Measurements from ENCODE around the gene DUSP1.
A peak's percentile ranks its signal among the peaks of the same experiment; 100 is the strongest.

DUSP1 gene

DNA sequence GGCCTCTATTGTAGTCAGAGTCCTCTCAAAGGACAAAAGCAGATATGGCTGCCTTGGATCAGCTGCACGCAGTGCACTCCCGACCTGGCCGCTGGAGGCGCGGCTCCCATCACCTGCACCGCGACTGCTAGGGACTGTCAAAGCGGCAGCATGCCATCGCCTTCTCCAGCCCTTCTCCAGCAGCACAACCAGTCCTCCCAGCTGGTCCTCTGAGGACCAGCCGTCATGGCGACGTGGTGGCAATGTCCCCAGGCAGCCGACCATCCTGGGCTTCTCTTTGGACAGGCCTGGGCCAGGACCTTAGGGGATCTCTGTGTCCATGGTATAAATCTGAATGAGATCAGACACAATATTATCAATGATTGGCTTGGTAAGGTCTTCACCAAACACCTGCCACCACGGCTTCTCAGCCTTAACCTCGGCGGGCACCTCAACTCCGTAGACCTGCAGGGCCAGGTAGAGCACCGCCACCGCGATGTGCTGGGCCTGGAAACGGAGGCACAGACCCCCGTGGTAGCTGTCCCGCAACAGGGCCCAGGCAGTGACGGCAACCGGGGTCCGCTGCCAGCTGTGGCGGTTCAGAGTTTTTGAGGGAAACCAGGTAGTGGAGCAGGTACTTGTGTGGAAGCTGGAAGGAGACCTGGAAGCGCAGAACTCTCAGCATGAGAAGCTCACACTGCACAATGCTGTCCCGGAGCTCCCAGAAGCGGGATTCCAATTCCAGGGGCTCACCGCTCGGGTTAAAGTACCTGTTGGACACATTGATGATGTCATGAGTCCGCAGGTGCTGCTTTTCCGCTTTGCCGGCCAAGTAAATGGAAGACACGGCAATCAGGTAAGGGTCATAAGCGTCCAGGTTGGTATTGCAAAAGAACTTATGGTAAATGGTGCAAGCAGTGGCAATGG is 8.5 kb downstream of the DUSP1 start:
- no peak for DNase-seq (ENCODE audit: low read depth)

DNA sequence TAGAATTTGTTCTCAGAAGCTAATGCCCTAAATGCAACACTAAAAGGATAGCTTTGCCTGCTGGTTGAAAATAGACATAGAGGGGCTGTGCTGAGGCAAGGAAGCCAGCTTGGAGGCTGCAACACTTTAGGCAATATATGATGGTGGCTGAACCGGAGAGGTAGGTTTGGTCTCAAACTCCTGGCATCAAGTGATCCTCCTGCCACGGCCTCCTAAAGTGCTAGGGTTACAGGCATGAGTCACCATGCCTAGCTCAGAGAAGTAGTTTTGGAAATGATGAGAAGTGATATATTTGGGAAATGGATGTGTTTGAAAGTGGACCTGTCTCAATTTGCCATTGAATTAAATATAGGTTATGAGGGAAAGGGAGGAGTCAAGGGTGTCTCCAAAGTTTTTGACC is 10.0 kb downstream of the DUSP1 start:
- no peak for DNase-seq (ENCODE audit: low read depth)

DNA sequence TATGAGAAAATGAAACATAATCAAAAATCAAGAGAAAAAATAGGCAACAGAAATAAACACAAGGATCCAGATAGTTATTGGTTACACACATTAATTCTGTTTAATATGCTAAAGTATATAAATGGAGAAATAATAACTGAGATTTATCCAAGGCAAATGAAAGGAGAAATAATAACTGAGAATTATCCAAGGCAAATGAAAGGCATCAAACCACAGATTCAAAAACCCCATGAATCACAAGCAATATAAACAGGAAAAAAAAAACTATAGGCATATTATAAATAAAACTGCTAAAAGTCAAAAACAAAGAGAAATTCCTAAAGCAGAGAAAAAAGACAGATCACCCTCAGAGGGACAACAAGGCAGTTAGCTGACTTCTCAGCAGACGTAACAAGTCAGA is 10.9 kb downstream of the DUSP1 start:
- DNase-seq (ENCODE audit: low read depth): no peak

DNA sequence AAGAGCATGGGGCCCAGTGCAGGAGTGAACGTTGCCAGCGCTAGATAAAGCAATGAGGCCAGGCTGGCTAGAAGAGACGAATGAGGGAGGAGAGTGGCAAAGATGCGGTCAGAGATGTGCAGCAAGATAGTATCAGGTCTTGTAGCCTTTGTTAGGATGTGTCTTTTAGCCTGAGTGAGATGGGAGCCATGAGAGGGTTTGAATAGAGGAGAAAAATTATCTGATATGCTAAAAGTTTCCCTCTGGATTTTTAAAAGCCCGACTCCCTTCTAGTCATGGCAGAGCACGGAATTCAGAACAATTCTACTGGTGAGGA is 12.2 kb downstream of the DUSP1 start:
- DNase-seq (ENCODE audit: low read depth): no peak

DNA sequence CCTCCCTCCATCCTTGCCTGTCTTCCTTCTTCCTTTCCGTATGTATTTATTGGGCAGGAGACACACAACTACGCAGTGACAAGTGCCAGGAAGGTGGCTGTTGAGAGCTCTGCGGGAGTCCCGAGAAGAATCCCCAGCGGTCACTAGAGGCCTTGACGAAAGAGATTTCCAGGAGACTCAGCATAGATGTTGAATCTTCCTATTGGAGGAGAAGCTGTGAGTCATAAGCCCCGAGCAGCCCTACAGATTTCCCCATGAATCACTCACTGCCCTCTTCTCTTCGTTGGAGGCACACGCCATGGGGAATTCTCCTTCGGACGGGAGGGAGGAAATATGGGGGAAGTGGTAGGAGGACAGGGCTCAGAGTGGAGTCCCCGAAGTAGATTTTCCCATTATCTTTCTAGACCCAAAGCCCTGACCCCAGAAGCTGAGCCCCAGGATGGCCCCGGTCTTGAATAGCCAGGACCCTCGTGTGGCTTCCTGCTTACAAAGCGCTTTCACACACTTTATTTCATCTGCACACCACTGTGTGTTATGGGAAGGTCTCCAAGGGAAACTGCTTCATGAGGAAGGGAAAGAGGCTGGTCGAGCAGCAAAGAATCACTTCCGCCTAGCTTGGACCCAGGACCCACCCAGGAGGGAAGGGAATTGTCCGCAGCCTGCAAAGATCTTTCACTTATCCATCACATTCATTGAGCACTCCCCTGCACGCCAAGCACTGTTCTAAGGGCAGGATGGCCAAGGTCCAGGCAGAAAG is 12.7 kb downstream of the DUSP1 start:
- DNase-seq (ENCODE audit: low read depth): peak; percentile 99

DNA sequence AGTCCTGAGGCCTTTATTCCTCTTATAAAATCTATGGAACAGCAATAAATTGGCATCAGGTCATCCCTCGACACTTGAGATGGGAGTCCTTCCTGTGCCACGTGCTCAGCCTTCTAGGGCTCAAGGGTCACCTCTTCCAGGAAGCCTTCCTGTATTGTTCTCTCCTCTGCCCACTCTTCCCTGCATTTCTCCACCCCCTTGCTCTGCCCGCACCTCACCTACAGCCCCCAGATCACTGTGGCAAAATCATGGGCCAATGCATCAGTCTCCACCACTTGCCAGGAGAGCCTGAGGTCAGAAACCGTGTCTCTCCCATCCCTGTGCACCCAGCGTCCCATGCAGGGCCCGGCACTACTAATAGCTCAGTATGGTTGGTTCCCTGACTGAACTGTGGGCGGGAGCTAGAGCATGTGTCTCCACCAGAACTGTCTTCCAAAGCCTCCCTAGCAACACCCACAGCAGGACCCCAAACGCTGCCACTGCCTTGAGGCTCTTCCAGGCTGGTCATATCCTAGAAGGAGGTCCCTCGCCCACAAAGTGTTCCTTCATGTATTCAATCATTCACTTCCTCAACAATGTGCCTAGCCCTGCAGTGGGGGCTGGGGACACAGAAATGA is 13.5 kb downstream of the DUSP1 start:
- DNase-seq (ENCODE audit: low read depth): peak; percentile 47

DNA sequence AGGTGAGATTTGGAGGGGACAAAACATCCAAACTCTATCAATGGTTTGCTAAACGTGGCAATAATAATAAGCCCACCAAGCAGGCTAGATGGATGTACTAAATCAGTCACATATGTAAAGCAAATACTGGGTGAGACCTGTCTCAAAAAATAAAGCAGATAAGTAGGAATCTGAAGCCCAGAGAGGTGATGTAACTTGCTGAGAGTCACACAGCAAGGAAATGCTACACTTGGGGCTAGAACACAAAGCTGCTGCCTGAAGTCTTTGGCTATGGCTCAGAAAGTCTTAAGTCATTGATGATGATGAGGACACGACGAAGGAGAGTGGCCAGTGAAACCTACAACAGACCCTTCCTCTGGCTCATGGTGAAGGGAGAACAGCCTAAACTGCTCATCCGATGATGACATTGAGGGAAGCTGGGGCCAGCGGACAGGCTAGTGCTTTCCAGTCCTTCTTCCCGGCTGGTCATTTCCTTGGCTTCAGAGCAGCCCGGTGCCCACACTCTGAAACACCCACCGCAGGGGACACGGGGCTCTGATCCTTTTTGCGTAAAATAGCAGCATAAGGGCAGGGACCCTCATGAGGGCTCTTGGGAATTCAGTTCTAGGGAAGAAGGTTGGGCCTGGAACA is 14.1 kb downstream of the DUSP1 start:
- DNase-seq (ENCODE audit: low read depth): no peak

DNA sequence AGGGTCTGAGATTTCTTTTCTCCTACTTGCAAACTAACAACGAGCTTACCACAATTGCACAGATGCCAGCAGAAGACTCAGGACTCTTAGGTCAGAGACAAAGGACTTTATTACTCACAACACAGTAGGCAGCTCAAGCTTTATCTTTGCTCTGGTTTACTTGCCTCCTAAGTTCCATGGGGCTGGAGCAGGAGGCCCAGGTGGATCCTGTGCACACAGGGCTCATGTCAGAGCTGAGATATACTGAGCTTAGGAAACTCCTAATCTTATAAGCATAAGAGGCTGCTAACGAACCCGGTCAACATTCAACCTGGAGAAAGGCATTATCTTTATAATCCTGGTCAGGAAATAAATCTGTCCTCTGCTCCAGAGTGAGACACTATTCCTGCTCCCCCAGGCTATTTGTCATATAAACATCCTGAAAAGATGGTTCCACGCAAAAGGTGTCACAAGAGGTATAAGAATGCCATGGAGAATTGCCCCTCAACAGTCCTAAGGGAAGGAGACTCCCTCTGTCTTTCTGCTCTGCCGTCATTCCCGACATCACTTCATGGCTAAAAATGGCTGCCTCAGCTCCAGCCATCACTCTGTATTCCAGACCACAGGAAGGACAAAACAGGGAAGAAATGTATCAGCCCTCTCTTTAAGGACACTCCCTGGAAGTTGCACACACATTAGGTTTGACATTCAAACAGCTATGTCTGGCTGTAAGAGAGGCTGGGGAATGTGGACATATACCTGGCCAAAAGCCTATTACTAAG is 16.2 kb downstream of the DUSP1 start:
- DNase-seq (ENCODE audit: low read depth): no peak

DNA sequence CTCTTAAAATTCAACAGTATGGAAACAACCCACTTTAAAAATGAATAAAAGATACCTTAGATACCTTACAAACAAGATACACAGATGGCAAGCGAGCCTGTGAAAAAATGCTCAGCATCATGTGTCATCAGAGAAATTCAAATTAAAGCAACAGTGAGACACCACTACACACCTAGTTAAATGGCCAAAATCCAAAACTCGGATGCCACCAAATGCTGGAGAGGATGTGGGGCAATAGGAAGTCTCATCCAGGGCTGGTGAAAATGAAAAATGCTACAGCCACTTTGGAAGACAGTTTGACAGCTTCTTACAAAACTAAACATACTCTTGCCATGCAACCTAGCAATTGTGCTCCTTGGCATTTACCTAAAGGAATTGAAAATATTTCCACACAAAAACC is 17.9 kb downstream of the DUSP1 start:
- no peak for DNase-seq (ENCODE audit: low read depth)

DNA sequence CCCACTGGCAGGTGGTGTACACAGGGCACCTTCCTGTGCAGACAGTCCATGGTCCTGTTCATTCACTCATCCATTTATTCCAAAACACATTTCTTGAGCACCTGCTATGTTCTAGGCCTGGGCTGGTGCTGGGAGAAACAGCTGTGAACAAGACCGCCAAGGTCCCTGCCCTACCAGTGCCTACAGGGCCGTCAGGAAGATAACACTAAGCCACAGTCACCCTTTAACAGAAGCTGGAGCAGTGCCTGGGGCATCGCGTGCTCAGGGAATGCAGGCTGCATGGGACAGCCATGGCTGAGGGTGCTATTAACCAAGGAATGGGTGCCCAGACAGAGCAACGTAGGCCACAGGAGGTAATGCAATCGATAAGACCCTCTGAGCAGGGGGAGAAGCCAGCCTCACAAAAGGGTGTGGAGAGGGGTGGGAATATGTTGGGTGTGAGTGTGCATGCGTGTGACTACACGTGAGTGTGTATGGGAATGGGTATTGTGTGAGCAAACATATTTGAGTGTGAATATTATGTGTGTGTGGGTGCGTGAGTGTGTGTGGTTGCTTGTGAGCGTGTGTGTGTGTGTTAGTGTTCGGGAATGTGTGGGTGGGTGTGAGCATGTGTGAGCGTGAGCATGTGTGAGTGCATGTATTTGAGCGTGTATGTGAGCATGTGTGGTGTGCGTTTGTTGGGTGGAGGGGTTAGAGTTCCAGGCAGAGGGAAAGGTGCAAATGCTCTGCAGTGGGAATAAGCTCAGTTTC is 19.1 kb downstream of the DUSP1 start:
- DNase-seq (ENCODE audit: low read depth): no peak

DNA sequence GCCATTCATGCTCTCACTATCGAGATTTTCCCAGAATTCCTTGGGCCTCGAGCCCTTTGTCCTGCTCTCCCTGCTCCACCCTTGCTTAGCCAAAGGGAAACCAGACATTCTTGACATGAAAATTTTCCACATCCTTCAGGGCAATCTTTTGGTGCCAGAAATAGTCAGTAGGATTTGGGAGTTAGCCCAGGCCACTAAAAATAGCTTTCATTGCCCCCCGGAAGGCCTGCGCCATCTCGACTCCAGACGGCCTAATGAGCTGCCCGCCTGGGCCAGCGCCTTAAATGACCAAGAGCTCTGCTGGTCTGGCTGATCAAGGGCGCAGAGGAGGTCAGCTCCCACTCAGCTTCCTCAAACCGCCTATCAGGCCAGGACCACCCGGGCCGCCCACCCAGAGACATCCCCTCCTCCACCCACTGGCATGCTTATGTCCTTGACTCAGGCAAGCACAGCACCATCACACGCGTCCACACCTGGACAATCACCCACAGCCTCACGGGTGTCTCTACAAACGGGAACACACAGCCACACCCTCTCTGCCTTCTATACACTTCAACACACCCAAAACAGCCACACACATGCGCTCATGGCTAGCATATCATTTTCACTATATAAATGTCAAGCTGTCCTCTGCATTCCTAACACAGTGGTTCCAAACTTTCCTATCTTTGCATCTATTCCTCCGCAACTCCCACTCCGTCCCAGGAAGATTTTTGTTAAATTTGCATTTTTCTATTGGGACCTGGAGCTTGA is 20.9 kb downstream of the DUSP1 start:
- DNase-seq (ENCODE audit: low read depth): no peak

DNA sequence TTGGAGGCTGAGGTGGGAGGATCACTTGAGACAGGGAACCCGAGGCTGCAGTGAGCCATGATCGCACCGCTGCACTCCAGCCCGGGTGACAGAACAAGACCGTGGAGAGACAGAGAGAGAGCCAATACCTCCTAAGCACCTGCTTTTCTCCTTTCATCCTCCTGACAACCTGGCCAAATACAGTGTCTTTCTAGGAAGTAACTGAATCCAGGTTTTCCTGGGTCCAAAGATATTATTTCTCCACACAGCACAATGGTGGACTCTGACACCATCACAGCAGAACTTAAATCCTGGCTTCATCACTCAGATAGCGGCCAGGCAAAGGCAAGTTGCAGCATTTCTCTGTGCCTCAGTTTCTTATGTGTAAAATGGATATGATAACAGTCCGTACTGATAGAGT is 21.9 kb downstream of the DUSP1 start:
- DNase-seq (ENCODE audit: low read depth): no peak

DNA sequence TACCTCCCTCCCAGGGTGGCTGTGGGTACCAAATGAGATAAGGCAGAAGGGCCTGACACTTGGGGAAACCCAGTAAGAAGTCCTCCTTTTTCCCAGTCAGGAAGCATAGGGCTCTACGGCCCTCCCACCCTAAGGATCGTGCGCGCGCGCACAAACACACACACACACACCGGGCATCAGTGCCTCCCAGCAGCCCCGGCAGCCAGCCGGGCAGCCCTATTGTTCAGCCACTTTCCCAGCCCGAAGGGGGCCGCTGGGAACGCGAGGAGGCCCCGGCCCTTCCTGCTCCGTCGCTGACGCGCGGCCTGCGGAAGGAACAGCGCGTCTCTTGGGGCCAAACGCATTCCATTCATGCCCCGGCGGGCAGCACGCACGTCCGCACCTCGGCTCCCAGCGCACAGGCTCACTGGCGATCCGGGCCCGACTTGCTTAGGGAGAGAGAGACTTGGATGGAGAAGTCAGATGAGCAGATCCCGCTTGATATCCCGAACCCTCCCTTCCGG is 22.6 kb downstream of the DUSP1 start:
- no peak for DNase-seq (ENCODE audit: low read depth)

DNA sequence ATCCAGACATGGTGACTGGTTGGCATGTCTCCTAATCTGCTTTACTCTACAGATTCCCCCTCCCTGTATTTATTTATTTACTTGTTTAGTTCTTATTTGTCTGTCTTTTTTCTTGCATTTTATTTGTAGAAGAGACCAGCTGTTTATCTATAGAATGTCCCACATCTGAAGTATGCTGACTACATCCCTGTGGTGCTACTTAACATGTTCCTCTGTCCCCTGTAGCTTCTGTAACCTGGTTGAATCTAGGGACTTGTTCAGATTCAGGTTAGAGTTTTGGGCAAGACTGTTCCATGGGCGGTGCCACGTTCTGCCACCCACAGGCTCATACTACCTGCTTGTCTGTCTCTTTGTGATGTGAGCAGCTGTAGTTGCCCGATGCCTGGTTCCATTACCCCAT is 23.5 kb downstream of the DUSP1 start:
- no peak for DNase-seq (ENCODE audit: low read depth)

DNA sequence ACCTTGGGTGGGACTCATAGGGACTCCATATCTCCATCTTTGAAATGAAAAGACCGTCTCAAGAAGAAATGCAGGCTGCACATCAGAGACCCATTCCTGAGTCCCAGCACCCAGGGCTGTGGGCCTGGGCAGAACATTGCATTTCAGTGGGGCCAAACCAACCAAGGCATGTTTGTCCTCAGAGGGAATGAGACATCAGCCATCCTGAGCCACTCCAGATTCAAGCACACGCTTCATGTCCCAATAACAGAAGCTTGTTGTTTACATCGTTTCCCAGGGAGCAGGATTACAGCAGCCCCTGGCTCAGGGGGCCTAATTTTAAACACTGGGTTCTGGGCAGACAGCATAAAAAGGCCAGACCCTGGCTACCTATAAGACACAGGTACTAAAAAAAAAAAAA is 24.3 kb downstream of the DUSP1 start:
- no peak for DNase-seq (ENCODE audit: low read depth)

DNA sequence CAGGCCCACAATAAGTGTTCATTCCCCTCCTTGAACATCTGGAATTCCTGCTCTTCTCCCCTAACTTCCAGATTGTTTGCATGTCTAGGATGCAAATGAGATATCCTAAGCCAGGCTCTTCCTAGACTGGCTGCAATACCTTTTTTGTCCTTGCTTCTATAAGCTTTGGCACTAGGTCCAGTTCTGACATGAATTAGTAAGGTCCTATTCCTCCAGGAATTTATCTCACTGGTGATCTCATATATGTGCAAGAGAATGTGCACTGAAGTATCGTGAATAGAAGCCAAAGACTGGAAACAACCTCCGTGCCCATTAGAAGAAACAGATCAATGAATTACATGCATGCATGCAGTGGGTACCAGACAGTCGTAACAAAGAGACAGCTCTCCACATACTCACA is 25.2 kb downstream of the DUSP1 start:
- no peak for DNase-seq (ENCODE audit: low read depth)

DNA sequence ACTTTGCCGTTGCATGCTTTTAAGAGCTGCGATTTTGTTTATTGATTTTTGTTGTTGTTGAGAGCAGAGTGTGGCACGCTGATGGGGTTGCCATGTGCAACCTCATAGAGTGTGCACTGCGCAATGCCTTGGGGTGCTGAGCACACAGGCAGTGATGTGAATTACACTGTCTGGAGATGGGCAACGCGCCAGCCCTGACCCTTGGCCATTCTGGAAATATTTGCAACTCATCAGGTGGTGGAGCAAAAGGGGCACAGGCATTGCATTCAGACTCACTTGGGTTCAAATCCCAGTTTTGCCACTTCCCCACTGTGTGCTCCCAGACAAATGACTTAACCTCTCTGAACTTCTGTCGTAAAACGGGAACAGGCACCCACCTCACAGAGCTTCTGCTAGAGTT is 25.6 kb downstream of the DUSP1 start:
- DNase-seq (ENCODE audit: low read depth): no peak

DNA sequence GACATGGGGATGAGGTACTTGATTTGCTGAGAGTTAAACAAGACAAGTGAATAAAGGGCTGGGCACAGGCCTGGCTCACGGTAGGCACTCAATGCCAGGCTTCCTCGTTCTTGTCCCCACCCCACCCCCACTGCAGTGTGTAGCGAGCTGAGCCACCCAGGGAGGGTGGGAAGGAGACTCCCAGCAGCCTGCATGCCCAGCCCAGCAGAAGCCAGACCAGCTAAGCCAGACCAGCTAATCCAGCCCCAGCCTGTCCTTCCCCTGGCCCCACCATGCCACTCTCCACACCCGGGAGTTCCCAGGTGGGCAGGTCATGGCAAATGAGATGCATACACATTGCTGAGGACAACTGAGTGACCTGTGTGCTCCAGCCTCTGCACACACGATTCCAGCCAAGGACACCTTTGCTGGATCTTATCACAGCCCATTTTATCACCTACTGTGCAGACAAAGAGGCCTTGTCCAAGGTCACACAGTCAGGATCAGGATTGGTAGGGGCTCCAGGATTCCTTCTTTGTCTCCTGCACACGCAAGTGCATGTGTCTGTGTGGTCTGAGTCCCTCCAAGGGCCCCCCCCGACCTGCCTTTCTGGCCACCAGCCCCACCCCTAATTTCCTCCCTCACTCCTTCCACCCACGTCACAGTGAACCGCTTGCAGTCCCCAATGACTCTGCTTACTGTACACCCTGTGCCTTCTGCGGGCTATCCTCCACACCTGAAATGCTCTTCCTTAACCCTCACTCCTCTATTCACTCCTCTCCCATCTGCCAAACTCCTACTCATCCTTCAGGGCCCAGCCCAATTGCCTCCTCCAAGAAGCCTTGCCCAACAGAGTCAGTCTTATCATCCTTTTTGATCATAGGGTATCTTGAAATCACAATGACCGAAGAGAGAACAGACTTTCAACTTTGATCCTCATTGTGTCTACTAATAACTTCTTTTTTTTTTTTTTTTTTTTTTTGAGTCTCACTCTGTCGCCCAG is 26.6 kb downstream of the DUSP1 start:
- no peak for DNase-seq (ENCODE audit: low read depth)
